Tibial nerve (tissue), 4 donors: ENCODE results near the gene KLHL26. TPM values are rescaled to one million over a fixed set of nuclear protein-coding genes. Genes with fewer than 3 reads are reported as not detected.

ENCODE experiments used
- DNase-seq, 2 donors: peaks; one replicate each; pipeline ENCODE4 v3.0.0-alpha.2; 2019; ENCODE audit warnings: low spot score in 2 of 2
- H3K27ac ChIP-seq, 4 donors: fragments of 200-600 bp; sonication (generic) in 3 of 4; one replicate each; pipeline ENCODE4 v1.5.1; 2017 to 2019; ENCODE audit warnings: mild to moderate bottlenecking in 1 of 4
- H3K27me3 ChIP-seq, 2 donors: fragments of 200-600 bp; sonication (generic) in 1 of 2; one replicate each; pipeline versions ENCODE4 v1.5.1 to v1.6.0; 2017 to 2019
- H3K36me3 ChIP-seq, 3 donors: fragments of 200-600 bp; sonication (generic); one replicate each; pipeline ENCODE4 v1.5.1; 2018 to 2019
- H3K4me1 ChIP-seq, 4 donors: fragments of 200-600 bp; sonication (generic) in 3 of 4; one replicate each; pipeline ENCODE4 v1.5.1; 2017 to 2019
- H3K4me3 ChIP-seq, 4 donors: fragments of 200-600 bp; sonication (generic) in 3 of 4; one replicate each; pipeline ENCODE4 v1.5.1; 2017 to 2019; ENCODE audit warnings: mild to moderate bottlenecking in 1 of 4, moderate library complexity in 1 of 4
- H3K9me3 ChIP-seq, 4 donors: fragments of 200-600 bp; sonication (generic) in 3 of 4; one replicate each; pipeline ENCODE4 v1.5.1; 2017 to 2019
- EP300 ChIP-seq, 2 donors: sonication (generic); formaldehyde crosslinking; IDR thresholded peaks; one replicate each; pipeline ENCODE4 v1.6.1; 2017; ENCODE audit warnings: antibody characterized with exemption in 2 of 2, mild to moderate bottlenecking in 1 of 2
- POLR2A ChIP-seq, 2 donors: fragments of 450-650 bp; IDR thresholded peaks; one replicate each; pipeline ENCODE4 v1.6.1; 2017; ENCODE audit warnings: antibody characterized with exemption in 2 of 2, mild to moderate bottlenecking in 2 of 2, moderate library complexity in 2 of 2
- WGBS, 2 donors: methylation state at CpG; one replicate each; pipeline ENCODE4 v1.1.5; 2018; 5-methylcytosine and 5-hydroxymethylcytosine counted together
- total RNA-seq, 4 donors: library from RNA; depleted of rRNA; stranded (reverse); fragments of >200 nt; gene quantifications; one replicate each; pipeline ENCODE4 v1.1.0, GENCODE V29; 2016
- TF ChIP-seq, protein P1 (sequence below), 5 experiments: fragments of 200-600 bp in 3 of 5; fragments of 450-650 bp in 2 of 5; sonication (generic) in 3 of 5; IDR thresholded peaks; one replicate each; pipeline ENCODE4 v1.5.1; 2016 to 2019; ENCODE audit warnings: antibody characterized with exemption in 5 of 5, mild to moderate bottlenecking in 3 of 5, moderate library complexity in 2 of 5

KLHL26 gene
- total RNA-seq, 4 donors from 2014 or later: 12.9 to 38.4 (median 15.1) TPM

DNA sequence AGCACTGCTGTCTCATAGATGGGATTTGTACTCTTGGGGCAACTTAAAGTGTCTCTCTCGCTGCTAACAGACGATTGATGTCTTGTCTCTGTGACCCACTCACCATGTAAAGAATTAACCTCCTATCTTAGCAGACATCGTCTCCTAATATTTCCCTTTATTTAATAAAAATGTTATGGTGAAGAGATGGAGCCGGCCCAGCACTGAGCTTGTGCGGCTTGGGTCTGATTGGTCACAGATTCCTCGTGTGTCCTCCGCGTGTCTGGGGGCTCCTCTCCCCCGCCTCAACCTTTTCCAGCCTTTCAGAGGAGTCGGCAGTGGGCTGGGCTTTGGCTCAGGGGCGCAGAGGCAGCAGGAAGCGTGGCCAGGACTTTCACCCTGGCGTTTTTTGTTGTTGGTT, 33.5 kb downstream of the KLHL26 start:
- Histone ChIP-seq H3K4me3 (no peak overlapping the region), H3K27ac (peak overlapping the region in 2 of 4 donors; percentile 30 to 61), H3K27me3 (no peaks in the 10 kb centered on the region), H3K9me3 (no peaks in the 10 kb centered on the region), H3K4me1 (peaks cover 0 to 42% (median 10%) of the 10 kb centered on the region in 4 donors), H3K36me3 (peaks cover 0 to 62% (median 8%) of the 10 kb centered on the region in 3 donors)
- DNase-seq: no peak
- 74 to 76% methylated on average over 13 of the region's 13 CpGs for WGBS, 2 donors
- TF ChIP-seq EP300 (IDR thresholded peaks at IDR 0.05): no peak
- TF ChIP-seq, protein P1, sequence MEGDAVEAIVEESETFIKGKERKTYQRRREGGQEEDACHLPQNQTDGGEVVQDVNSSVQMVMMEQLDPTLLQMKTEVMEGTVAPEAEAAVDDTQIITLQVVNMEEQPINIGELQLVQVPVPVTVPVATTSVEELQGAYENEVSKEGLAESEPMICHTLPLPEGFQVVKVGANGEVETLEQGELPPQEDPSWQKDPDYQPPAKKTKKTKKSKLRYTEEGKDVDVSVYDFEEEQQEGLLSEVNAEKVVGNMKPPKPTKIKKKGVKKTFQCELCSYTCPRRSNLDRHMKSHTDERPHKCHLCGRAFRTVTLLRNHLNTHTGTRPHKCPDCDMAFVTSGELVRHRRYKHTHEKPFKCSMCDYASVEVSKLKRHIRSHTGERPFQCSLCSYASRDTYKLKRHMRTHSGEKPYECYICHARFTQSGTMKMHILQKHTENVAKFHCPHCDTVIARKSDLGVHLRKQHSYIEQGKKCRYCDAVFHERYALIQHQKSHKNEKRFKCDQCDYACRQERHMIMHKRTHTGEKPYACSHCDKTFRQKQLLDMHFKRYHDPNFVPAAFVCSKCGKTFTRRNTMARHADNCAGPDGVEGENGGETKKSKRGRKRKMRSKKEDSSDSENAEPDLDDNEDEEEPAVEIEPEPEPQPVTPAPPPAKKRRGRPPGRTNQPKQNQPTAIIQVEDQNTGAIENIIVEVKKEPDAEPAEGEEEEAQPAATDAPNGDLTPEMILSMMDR (IDR thresholded peaks at IDR 0.05): no peak
- no peak for TF ChIP-seq POLR2A (IDR thresholded peaks at IDR 0.05)

DNA sequence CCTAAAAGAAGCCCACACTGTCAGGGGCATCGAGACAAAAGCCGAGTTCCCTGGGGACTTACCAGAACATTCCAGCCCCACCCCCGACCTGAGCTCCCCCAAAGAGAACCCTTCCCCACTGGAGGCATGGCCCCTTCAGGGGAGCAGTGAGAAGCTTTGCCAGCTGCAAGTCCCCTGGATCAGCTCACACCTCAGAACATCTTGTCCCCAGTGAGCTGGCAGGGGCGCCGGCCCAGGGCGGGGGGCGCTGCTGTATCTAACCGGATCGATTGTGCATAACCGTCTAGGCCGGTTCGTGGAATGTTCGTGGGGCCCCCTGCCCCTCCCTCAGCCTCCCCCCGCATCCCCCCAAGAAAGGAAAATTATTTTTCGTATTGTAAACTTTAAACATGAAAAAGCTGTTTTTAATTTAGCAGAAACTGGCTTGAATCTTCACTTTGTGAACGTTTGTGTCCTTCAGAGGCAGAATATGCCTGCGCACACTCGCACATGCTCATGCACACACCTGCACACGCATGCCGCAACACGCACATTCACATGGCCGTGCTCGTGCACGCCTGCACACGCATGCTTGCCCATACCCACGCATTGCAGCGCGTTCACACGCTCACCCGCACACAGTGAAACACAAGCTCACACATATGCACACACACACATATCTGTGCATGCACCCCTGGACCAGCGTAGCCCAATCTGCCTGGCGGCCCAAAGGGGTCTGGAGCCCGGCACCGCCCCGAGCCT, 34.6 kb downstream of the KLHL26 start:
- peaks cover 0 to 47% (median 10%) of the 10 kb centered on the region in 4 donors for H3K4me1 ChIP-seq
- no peaks in the 10 kb centered on the region for H3K9me3 ChIP-seq
- WGBS, 2 donors: 76 to 79% methylated on average over 34 to 35 of the region's 35 CpGs
- no peak for DNase-seq
- H3K27me3 ChIP-seq: no peaks in the 10 kb centered on the region
- peak overlapping the region in 2 of 4 donors; percentile 72 to 84 for H3K27ac ChIP-seq
- H3K4me3 ChIP-seq: no peak overlapping the region
- no peak for TF ChIP-seq POLR2A (IDR thresholded peaks at IDR 0.05)
- TF ChIP-seq EP300 (IDR thresholded peaks at IDR 0.05): no peak
- TF ChIP-seq, protein P1 (IDR thresholded peaks at IDR 0.05): no peak
- peaks cover 0 to 50% (median 8%) of the 10 kb centered on the region in 3 donors for H3K36me3 ChIP-seq

DNA sequence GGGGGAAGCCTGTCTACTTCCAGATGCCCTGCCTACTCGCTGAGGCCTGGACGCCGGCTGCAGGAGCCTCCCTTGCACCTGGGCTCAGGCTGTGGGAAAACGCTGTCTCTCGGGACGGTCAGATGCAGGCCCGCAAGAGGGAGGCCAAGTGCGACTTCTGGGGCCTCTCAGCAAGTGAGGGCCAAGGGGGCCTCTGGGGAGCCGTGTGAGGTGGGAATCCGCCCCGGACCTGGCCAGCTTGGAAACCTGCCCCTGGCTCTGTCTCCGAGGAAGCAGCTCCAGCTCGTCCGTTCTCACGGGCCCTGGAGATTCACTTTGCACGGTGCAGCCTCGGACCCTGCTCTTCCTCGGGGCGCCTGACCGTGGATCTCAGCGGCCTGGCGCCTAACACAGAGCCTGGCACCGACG, 35.2 kb downstream of the KLHL26 start:
- H3K9me3 ChIP-seq: no peaks in the 10 kb centered on the region
- no peak overlapping the region for H3K4me3 ChIP-seq
- TF ChIP-seq POLR2A (IDR thresholded peaks at IDR 0.05) (no peak), EP300 (IDR thresholded peaks at IDR 0.05) (no peak)
- TF ChIP-seq, protein P1 (IDR thresholded peaks at IDR 0.05): no peak
- peaks cover 0 to 45% (median 8%) of the 10 kb centered on the region in 3 donors for H3K36me3 ChIP-seq
- no peaks in the 10 kb centered on the region for H3K27me3 ChIP-seq
- DNase-seq: no peak
- peak overlapping the region in 2 of 4 donors; percentile 72 to 84 for H3K27ac ChIP-seq
- 66 to 69% methylated on average over 11 to 24 of the region's 24 CpGs for WGBS, 2 donors
- H3K4me1 ChIP-seq: peaks cover 0 to 48% (median 12%) of the 10 kb centered on the region in 4 donors

DNA sequence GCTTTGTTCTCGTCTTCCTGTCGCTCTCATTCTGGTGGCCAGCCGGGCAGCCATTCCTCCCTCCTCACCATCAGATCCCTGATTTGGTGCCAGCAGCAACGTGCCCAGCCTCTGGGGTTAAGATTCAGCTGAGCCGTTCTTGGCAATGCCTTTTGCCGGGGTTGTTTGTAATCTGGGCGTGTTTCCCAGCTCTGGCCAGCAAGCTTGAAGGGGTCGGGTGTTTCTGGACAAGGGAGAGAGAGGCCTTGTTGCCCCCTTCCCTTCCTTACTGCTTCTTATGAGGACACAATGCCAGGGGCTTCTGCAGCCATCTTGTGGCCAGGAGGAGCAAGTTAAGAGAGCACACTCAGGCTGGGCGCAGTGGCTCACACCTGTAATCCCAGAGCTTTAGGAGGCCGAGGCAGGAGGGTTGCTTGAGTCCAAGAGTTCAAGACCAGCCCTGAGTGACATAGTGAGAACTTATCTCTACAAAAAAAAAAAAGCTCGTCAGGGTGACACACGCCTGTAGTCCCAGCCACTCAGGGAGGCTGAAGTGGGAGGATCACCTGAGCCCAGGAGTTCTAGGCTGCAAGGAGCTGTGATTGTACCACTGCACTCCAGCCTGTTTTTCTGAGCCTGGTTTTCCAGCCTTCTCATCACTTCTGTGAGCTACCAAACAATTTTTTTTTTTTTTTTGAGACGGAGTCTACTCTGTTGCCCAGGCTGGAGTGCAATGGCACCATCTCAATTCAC, 35.9 kb downstream of the KLHL26 start:
- H3K4me3 ChIP-seq: no peak overlapping the region
- peaks cover 0 to 37% (median 8%) of the 10 kb centered on the region in 3 donors for H3K36me3 ChIP-seq
- H3K27me3 ChIP-seq: no peaks in the 10 kb centered on the region
- H3K9me3 ChIP-seq: no peaks in the 10 kb centered on the region
- H3K4me1 ChIP-seq: peaks cover 0 to 55% (median 19%) of the 10 kb centered on the region in 4 donors
- TF ChIP-seq, protein P1 (IDR thresholded peaks at IDR 0.05): peak in 1 of 5 experiments; percentile 25
- TF ChIP-seq EP300 (IDR thresholded peaks at IDR 0.05) (peak in 1 of 2 donors; percentile 10), POLR2A (IDR thresholded peaks at IDR 0.05) (no peak)
- WGBS, 2 donors: 42 to 45% methylated on average over 13 of the region's 13 CpGs
- H3K27ac ChIP-seq: peak overlapping the region in 2 of 4 donors; percentile 72 to 84
- no peak for DNase-seq
